GM19328 (cell line): ENCODE results near the gene CGN.
"Not testable (repeated sequence)": the region's sequence is repeated elsewhere in the genome, so short reads cannot be mapped to it uniquely, and the experiment has no call there.

Experiments
- ATAC-seq: cut with Tn5 transposase; IDR thresholded peaks from one replicate; pipeline ENCODE4 v1.9.1; 2021; ENCODE audit warnings: mild to moderate bottlenecking, moderate library complexity; ENCODE audit not compliant: unreplicated experiment

CGN gene

GRCh38 chr1:151522427-151522826 lies 11.2 kb downstream of the CGN start:
- not testable (repeated sequence) for ATAC-seq

- ATAC-seq = no peak
These were observed 12.1 kb downstream of the CGN start for GRCh38 chr1:151523326-151523725.

GRCh38 chr1:151524736-151525135 lies 13.5 kb downstream of the CGN start:
- no peak for ATAC-seq

GRCh38 chr1:151526735-151527525 lies 15.7 kb downstream of the CGN start:
- ATAC-seq = no peak

- ATAC-seq = no peak
These were observed 18.1 kb downstream of the CGN start for GRCh38 chr1:151529211-151529702.

GRCh38 chr1:151529781-151530180 lies 18.6 kb downstream of the CGN start:
- no peak for ATAC-seq

- ATAC-seq = no peak
These were observed 19.3 kb downstream of the CGN start for GRCh38 chr1:151530461-151530860.

- no peak for ATAC-seq
These were observed 22.7 kb downstream of the CGN start for GRCh38 chr1:151533870-151534269.

- no peak for ATAC-seq
These were observed 23.6 kb downstream of the CGN start for GRCh38 chr1:151534662-151535278.

GRCh38 chr1:151535326-151536271 lies 24.4 kb downstream of the CGN start:
- ATAC-seq = no peak

- ATAC-seq = no peak
These were observed 25.3 kb downstream of the CGN start for GRCh38 chr1:151536499-151536898.

- no peak for ATAC-seq
These were observed 25.9 kb downstream of the CGN start for GRCh38 chr1:151537112-151537511.

GRCh38 chr1:151539321-151540020 lies 28.3 kb downstream of the CGN start:
- peak; percentile 37 for ATAC-seq

- peak; percentile 86 for ATAC-seq
These were observed 29.1 kb downstream of the CGN start, which contains the start of gene TUFT1 for GRCh38 chr1:151540021-151540981. Gene TUFT1, plus strand, starts transcription at chr1:151540309. Its CDS starts 58 bp downstream, at chr1:151540367.

GRCh38 chr1:151540982-151541377 lies 29.8 kb downstream of the CGN start:
- no peak for ATAC-seq

- no peak for ATAC-seq
These were observed 30.6 kb downstream of the CGN start for GRCh38 chr1:151541752-151542151.

GRCh38 chr1:151542710-151543129 lies 31.5 kb downstream of the CGN start:
- no peak for ATAC-seq

- ATAC-seq = no peak
These were observed 34.4 kb downstream of the CGN start for GRCh38 chr1:151545542-151545941.
